Measurements from ENCODE around the gene C12orf50. TPM values are rescaled to one million over a fixed set of nuclear protein-coding genes. Genes with fewer than 3 reads are reported as not detected.

C12orf50 gene, protein sequence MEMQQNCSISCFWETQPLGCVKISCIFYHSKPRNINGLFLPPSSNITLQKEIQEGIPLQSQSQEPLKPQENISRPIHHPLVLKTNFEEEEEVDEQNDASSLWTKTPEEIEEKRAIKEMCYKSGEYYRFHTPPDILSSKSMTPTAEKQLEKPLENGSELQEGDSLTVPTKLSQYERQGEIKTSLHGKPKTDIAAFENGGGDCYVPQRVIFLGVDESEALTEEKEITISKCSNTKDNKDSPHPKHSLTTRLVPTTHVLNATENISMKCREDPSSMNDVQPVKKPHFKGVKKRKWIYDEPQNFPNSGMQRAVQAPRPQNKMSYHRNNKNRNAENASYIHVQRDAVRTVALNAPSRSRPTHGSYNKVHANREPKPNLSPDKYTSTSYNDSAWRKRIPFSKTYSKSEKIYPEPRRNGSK
- not detected in 2 replicates for total RNA-seq

DNA sequence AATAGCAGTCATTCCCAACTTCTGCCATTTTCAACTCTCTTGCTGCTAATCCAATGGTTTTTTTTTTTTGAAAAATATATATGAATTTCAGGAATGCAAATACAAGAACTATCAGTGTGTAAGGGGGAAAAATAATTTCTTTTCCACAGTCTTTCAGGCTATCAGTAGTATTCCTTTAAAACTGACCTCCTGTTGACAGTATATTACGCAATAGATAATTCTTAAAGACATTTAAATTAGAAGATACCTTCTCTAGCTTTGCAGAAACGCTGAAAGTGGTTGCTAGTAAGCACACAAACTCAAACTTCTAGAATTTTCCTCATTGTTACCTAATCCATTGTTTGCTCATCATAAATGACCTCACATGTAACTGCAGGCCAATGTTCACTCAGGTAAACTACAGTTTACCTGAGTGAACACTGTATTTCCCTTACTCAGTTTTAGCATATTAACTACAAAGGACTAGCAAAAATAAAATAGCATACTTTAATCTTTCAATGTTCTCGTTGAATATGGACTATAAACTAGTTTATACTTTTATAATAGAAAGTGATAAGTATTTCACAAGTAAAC, at the start of gene C12orf50:
C12orf50 (minus strand) TSS at position 309 of the 573 bp plus-strand sequence. CDS start 2,439 bp downstream, outside the sequence.

Other genes starting within 250 kb of the C12orf50 start
- 7.0 and 8.1 TPM in 2 replicates for gene CEP290, start 112.7 kb upstream of the C12orf50 start, total RNA-seq
- gene TMTC3, start 112.9 kb upstream of the C12orf50 start, total RNA-seq = 15.8 and 24.2 TPM in 2 replicates

All from bronchus fibroblast of lung (primary cell).